Tibial artery (tissue), 4 donors: Measurements from ENCODE around the gene ABHD12B.

Experiments
- DNase-seq, 2 donors: peaks; one replicate each; pipeline ENCODE4 v3.0.0-alpha.2; 2019
- H3K27ac ChIP-seq, 2 donors: fragments of 200-600 bp; sonication (generic) in 1 of 2; 1 replicate in 1 of 2; 2 replicates in 1 of 2; pipeline ENCODE4 v1.5.1; 2018 to 2019; ENCODE audit warnings: mild to moderate bottlenecking in 1 of 2
- H3K27me3 ChIP-seq, 2 donors: fragments of 200-600 bp; sonication (generic) in 1 of 2; one replicate each; pipeline versions ENCODE4 v1.5.1 to v1.6.0; 2016 to 2019
- H3K36me3 ChIP-seq, 3 donors: fragments of 200-600 bp; sonication (generic) in 2 of 3; one replicate each; pipeline ENCODE4 v1.5.1; 2016 to 2019; ENCODE audit warnings: mild to moderate bottlenecking in 2 of 3
- H3K4me1 ChIP-seq, 4 donors: fragments of 200-600 bp; sonication (generic) in 2 of 4; 1 replicate in 3 of 4; 2 replicates in 1 of 4; pipeline ENCODE4 v1.5.1; 2016 to 2019
- H3K4me3 ChIP-seq, 2 donors: fragments of 200-600 bp; sonication (generic) in 1 of 2; 1 replicate in 1 of 2; 2 replicates in 1 of 2; pipeline ENCODE4 v1.5.1; 2018 to 2019; ENCODE audit warnings: mild to moderate bottlenecking in 2 of 2
- H3K9me3 ChIP-seq, 3 donors: fragments of 200-600 bp; sonication (generic) in 1 of 3; one replicate each; pipeline ENCODE4 v1.5.1; 2016 to 2019
- intact Hi-C: fragments of 100-400 bp; cut with DNase I; formaldehyde crosslinking; loops from one replicate; pipeline ENCODE4 v1.15.0; 2023; ENCODE audit warnings: low total_unique reads
- TF ChIP-seq, protein P1 (sequence below), 2 experiments: fragments of 200-600 bp in 1 of 2; fragments of 450-650 bp in 1 of 2; IDR thresholded peaks; one replicate each; pipeline ENCODE4 v1.5.1; 2017 to 2019; ENCODE audit warnings: antibody characterized with exemption in 2 of 2, mild to moderate bottlenecking in 1 of 2, moderate library complexity in 1 of 2

ABHD12B gene

DNA sequence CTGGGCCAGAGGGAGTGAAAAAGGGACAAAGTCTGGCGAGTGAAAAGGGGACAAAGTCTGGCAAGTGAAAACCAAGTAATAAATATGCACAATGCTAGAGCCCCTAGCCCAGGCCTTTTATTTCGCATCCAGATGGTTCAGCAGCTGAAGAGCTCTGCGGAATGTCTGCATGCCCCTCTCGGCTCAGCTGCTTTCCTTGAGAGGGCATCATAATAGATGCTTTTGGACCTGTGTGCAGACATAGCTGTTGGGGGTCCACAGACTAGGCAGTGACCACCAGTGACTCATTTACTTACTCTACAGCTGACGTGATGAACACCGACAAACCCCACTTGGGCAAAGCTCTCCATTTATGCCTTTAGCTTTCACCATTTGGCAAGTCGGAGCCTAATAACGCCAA is 45.2 kb upstream of the ABHD12B start:
- H3K4me3 ChIP-seq, result no peak overlapping the region
- no peaks in the 10 kb centered on the region for H3K27me3 ChIP-seq
- H3K36me3 ChIP-seq, result no peaks in the 10 kb centered on the region
- peaks cover 4 to 30% (median 15%) of the 10 kb centered on the region in 4 donors for H3K4me1 ChIP-seq
- intact Hi-C loops, result no loop called here
- H3K9me3 ChIP-seq, result no peaks in the 10 kb centered on the region
- H3K27ac ChIP-seq, result no peak overlapping the region
- no peak for DNase-seq
- TF ChIP-seq, protein P1, sequence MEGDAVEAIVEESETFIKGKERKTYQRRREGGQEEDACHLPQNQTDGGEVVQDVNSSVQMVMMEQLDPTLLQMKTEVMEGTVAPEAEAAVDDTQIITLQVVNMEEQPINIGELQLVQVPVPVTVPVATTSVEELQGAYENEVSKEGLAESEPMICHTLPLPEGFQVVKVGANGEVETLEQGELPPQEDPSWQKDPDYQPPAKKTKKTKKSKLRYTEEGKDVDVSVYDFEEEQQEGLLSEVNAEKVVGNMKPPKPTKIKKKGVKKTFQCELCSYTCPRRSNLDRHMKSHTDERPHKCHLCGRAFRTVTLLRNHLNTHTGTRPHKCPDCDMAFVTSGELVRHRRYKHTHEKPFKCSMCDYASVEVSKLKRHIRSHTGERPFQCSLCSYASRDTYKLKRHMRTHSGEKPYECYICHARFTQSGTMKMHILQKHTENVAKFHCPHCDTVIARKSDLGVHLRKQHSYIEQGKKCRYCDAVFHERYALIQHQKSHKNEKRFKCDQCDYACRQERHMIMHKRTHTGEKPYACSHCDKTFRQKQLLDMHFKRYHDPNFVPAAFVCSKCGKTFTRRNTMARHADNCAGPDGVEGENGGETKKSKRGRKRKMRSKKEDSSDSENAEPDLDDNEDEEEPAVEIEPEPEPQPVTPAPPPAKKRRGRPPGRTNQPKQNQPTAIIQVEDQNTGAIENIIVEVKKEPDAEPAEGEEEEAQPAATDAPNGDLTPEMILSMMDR (IDR thresholded peaks at IDR 0.05), result no peak

- no peak overlapping the region for H3K27ac ChIP-seq
- DNase-seq, result no peak
- no peaks in the 10 kb centered on the region for H3K27me3 ChIP-seq
- peaks cover 4 to 18% (median 15%) of the 10 kb centered on the region in 4 donors for H3K4me1 ChIP-seq
- intact Hi-C loops, result no loop called here
- H3K4me3 ChIP-seq, result peak overlapping the region in 1 of 2 donors; percentile 92
- TF ChIP-seq, protein P1 (IDR thresholded peaks at IDR 0.05), result no peak
- H3K36me3 ChIP-seq, result no peaks in the 10 kb centered on the region
- no peaks in the 10 kb centered on the region for H3K9me3 ChIP-seq
Measured at GRCh38 chr14:50828721-50829488, 42.9 kb upstream of the ABHD12B start.

DNA sequence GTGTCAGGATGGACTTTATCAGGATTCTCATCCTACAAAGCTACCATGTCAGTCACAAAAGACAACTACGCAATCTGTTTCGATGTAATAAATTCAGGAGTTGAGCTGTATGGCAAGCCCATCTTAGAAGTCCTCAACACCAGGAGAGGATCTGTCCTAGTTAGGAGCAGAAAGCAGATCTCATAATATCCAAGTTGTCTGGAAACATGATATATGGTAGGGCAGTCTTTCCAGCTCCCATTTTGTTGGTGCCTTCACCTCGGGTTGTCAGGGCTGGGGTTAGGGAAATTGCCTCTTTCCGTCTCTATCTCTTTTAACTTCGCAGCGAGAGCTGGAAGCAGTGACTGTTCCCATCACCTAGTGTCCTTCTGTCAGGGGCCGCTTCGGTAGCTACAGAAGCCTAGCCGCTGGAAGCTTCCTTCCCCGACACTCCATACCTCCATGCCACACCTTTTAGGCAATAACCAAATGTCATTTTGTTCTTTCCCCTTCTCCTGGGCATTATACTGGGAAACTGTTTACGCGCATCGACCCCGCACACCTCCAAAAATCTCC is 42.3 kb upstream of the ABHD12B start:
- Histone ChIP-seq H3K36me3 (no peaks in the 10 kb centered on the region), H3K27me3 (no peaks in the 10 kb centered on the region), H3K9me3 (no peaks in the 10 kb centered on the region), H3K4me3 (peak overlapping the region; percentile 87 to 92), H3K27ac (peak overlapping the region; percentile 86 to 88), H3K4me1 (peaks cover 4 to 18% (median 15%) of the 10 kb centered on the region in 4 donors)
- intact Hi-C loops, result no loop called here
- TF ChIP-seq, protein P1 (IDR thresholded peaks at IDR 0.05), result no peak
- DNase-seq, result no peak

DNA sequence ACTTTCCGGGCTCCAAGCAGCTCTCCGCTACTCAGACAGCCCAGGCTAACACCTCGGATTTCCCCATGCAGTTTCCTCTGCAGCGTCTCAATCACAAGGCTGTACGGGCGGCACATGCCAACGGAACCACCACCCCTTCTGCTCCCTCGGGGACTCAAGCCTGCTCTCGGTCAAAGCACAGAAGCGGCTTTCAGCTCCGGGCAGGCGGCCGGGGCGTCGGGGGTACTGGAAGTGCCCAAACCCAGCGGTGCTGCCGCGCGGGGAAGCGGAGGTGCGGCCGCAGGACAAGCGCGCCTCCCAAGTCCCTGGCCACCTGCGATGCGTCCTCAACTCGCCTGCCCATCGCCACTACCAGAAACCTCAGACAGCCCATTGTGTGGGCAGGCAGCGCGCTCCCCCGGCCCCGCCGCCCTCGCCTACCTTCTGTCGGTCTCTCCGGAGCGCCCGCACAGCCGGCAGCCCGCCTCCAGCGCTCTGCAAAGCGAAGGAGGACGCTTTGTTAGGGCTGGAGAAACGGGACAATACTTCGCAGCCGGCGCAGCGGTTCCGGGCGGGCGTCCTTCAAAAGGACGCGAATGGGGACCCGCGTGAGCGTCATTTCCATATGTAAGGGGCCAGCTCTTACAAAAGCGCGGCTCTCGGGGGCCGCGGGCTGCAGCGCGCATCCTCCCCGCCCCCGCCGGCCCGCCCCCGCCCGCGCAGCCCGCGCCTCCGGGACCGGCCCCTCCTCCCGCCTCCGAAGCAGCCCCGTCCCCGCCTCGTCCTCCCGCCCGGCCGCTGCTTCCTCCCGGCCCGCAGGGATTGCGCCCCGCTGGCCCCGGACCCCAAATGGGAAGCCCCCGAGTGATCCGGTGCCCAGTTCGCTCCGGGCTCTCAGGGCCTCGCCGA is 41.6 kb upstream of the ABHD12B start:
- peaks cover 4 to 18% (median 15%) of the 10 kb centered on the region in 4 donors for H3K4me1 ChIP-seq
- intact Hi-C loops, result no loop called here
- H3K4me3 ChIP-seq, result peak overlapping the region; percentile 87 to 92
- no peaks in the 10 kb centered on the region for H3K9me3 ChIP-seq
- no peaks in the 10 kb centered on the region for H3K27me3 ChIP-seq
- H3K27ac ChIP-seq, result peak overlapping the region; percentile 86 to 88
- TF ChIP-seq, protein P1 (IDR thresholded peaks at IDR 0.05), result no peak
- DNase-seq, result peak; percentile 61 to 78
- H3K36me3 ChIP-seq, result no peaks in the 10 kb centered on the region

DNA sequence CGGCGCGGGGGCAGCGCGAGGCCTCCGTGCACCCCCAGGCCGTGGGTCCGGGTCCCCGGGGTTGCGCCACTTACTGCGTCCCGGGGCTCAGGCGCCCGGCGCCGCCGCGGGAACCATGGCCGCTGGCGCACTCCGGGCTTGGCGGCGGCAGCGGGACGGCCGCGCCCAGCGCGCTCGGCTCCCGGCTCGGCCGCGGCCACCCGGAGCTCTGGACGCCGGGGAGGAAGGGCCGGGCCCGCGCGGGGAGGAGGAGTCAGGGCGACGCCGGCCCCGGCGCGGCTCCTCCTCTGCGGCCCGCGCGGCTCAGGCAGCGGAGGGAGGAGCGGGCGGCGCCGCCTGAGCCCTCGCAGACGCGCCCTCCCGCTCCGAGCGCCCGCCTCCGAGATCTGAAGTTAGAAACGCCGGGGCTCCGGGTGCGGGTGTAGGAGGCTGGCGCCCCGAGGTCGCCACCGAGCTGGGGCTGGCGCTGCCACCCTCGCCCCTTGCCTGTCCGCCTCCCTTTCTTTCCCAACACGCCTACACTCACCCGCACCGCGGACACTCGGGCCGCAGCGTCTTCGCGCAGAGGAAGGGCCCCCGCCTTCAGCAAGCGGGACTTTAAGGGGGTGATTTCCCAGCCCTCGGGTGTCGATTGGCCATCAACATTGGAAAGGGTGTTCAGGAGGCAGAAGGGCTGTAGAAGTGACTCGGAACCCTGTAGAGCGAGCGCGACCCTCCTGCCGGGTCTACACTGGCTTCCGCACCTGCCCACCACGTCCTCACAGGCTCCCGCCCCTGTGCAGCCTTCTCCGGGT is 40.7 kb upstream of the ABHD12B start, which contains the start of gene NIN:
NIN (minus strand) TSS at position 231 of the 794 bp plus-strand sequence. CDS start 9,106 bp downstream, outside the sequence.
- H3K9me3 ChIP-seq, result no peaks in the 10 kb centered on the region
- intact Hi-C loops, result no loop called here
- DNase-seq, result peak; percentile 77 to 86
- TF ChIP-seq, protein P1 (IDR thresholded peaks at IDR 0.05), result no peak
- peak within 1 kb of the TSS; percentile 86 to 88 for H3K27ac ChIP-seq
- peak within 1 kb of the TSS; percentile 87 to 92 for H3K4me3 ChIP-seq
- H3K4me1 ChIP-seq, result peaks cover 4 to 18% (median 15%) of the 10 kb centered on the region in 4 donors
- H3K27me3 ChIP-seq, result no peaks in the 10 kb centered on the region
- no peaks in the 10 kb centered on the region for H3K36me3 ChIP-seq
